Activated CD4-positive, alpha-beta T cell treated with anti-CD3 and anti-CD28 coated beads, Interleukin-2, amount 50 U/mL, for 1 hour (primary cell): ENCODE measurements around the gene CAMTA2.
"Not testable (repeated sequence)": the region's sequence is repeated elsewhere in the genome, so short reads cannot be mapped to it uniquely, and the experiment has no call there.

Experiments
- DNase-seq: peaks from one replicate; pipeline ENCODE4 v3.0.0-alpha.2; 2020

Gene CAMTA2

GRCh38 chr17:4926577-4927335 lies 60.7 kb downstream of the CAMTA2 start:
- not testable (repeated sequence) for DNase-seq

- DNase-seq, result no peak
Observed at GRCh38 chr17:4921320-4921719, 66.2 kb downstream of the CAMTA2 start.

GRCh38 chr17:4920351-4921048 lies 67.0 kb downstream of the CAMTA2 start:
- no peak for DNase-seq

- DNase-seq, result no peak
Observed at GRCh38 chr17:4919511-4920047, 67.9 kb downstream of the CAMTA2 start.
